Prostate gland (tissue), 2 donors: ENCODE measurements around the gene CCDC159.

ENCODE experiments used
- POLR2A ChIP-seq: fragments of 450-650 bp; IDR thresholded peaks from one replicate; pipeline ENCODE4 v1.6.1; 2016; ENCODE audit warnings: antibody characterized with exemption, mild to moderate bottlenecking
- TF ChIP-seq, protein P1 (sequence below), 4 experiments: fragments of 200-600 bp in 2 of 4; fragments of 450-650 bp in 2 of 4; sonication (generic) in 2 of 4; IDR thresholded peaks; 1 replicate in 3 of 4; 2 replicates in 1 of 4; pipeline ENCODE4 v1.5.1; 2016 to 2019; ENCODE audit warnings: antibody characterized with exemption in 4 of 4, mild to moderate bottlenecking in 2 of 4, moderate library complexity in 2 of 4

- TF ChIP-seq, protein P1, sequence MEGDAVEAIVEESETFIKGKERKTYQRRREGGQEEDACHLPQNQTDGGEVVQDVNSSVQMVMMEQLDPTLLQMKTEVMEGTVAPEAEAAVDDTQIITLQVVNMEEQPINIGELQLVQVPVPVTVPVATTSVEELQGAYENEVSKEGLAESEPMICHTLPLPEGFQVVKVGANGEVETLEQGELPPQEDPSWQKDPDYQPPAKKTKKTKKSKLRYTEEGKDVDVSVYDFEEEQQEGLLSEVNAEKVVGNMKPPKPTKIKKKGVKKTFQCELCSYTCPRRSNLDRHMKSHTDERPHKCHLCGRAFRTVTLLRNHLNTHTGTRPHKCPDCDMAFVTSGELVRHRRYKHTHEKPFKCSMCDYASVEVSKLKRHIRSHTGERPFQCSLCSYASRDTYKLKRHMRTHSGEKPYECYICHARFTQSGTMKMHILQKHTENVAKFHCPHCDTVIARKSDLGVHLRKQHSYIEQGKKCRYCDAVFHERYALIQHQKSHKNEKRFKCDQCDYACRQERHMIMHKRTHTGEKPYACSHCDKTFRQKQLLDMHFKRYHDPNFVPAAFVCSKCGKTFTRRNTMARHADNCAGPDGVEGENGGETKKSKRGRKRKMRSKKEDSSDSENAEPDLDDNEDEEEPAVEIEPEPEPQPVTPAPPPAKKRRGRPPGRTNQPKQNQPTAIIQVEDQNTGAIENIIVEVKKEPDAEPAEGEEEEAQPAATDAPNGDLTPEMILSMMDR (IDR thresholded peaks at IDR 0.05): no peak
- TF ChIP-seq POLR2A: no peak
Observed at GRCh38 chr19:11299946-11300810, 46.1 kb upstream of the CCDC159 start.
